Epidermal melanocyte (primary cell): ENCODE measurements around the gene KRTAP16-1.
"Not testable (repeated sequence)": the region's sequence is repeated elsewhere in the genome, so short reads cannot be mapped to it uniquely, and the experiment has no call there.

Experiments
- DNase-seq: peaks from one replicate; pipeline ENCODE4 v3.0.0; 2011; ENCODE audit warnings: low spot score; ENCODE audit not compliant: insufficient read length

KRTAP16-1 gene

GRCh38 chr17:41301916-41302901 is 6.9 kb downstream of the KRTAP16-1 start, which contains the start of gene KRTAP29-1:
Gene KRTAP29-1 (minus strand): TSS chr17:41302851. CDS start chr17:41302851, 0 bp downstream.
- no peak for DNase-seq

DNA sequence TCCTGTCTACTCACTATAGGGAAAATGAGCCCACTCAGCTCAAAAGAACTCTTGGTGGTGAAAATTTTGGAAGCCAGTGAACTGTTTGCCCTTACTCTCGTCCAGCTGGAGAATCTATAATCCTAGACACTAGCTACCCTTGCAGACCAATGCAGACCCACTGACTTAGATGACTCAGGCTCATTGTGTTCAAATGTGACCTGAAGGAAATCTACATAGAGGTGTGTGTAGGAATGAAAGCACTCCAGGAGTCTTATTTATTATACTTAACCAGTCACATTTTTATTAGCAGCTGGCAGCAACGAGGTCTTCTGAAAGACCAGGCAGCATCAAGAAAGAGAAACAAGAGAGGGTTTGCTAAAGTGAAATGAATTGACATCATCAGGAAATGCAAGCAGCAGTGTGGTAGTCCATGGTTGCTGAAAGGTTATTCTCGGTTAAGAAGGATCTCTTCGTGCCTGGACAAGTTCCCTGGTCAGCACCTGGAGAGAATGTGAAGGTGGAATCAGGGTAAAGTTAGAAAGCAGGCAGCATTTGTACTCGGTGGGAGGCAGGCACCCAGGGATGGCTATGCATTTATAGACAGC is 7.8 kb downstream of the KRTAP16-1 start:
- no peak for DNase-seq

DNA sequence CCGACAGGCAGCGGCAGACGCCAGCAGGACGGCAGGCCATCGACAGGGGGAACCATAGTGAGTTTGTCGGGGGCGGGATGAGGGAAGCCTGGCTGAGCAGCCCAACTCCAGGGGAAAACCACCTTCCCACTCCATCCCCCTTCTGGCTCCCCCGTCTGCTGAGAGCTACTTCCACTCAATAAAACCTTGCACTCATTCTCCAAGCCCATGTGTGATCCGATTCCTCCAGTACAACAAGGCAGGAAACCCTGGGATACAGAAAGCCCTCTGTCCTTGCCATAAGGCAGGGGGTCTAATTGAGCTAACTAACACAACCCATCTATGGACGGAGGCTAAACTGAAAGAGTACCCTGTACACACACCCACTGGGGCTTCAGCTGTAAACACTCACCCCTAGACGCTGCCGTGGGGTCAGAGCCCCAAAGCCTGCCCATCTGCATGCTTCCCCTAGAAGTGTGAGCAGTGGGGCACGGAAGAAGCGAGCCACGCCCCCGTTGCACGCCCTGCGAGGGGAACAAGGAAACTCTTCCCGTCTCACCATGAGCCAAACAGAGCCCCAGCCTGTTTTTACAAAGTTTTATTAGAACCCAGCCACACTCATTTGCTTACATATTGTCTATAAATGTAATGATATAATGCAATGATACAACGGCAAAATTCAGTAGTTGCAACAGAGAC is 10.5 kb downstream of the KRTAP16-1 start:
- no peak for DNase-seq

GRCh38 chr17:41296846-41297245 is 12.3 kb downstream of the KRTAP16-1 start:
- DNase-seq: no peak

GRCh38 chr17:41294016-41294415 is 15.1 kb downstream of the KRTAP16-1 start:
- DNase-seq: no peak

DNA sequence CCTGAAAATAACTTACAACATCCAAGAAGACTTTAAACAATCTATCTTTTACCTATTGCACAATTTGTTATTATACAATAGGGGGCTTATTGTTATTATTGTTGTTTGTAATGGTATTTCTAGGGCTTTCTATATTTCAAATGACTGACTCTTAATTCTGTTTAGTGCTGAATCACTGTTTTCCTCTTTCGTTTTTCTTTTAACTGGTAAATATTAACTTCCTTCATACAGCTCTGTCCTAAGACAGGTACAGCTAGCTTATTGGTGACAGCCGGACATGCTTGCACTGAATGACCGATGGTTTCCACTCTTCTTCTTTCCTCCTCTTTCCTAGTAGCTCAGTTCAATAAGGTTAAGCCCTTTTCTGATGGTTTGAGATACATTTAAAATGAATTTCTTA is 22.1 kb downstream of the KRTAP16-1 start:
- no peak for DNase-seq

GRCh38 chr17:41284546-41284945 is 24.6 kb downstream of the KRTAP16-1 start:
- DNase-seq: no peak

GRCh38 chr17:41284043-41284442 is 25.1 kb downstream of the KRTAP16-1 start:
- peak; percentile 31 for DNase-seq

GRCh38 chr17:41278176-41278955 is 30.7 kb downstream of the KRTAP16-1 start:
- DNase-seq: no peak

DNA sequence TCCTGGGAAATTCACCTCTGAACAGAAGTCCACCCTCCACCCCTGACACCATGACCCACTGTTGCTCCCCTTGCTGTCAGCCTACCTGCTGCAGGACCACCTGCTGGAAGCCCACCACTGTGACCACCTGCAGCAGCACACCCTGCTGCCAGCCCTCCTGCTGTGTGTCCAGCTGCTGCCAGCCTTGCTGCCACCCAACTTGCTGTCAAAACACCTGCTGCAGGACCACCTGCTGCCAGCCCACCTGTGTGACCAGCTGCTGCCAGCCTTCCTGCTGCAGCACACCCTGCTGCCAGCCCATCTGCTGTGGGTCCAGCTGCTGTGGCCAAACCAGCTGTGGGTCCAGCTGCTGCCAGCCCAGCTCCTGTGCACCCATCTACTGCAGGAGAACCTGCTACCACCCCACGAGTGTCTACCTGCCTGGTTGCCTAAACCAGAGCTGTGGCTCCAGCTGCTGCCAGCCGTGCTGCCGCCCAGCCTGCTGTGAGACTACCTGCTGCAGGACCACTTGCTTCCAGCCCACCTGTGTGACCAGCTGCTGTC is 33.4 kb downstream of the KRTAP16-1 start, which contains the start of gene KRTAP9-7:
Gene KRTAP9-7 (plus strand): TSS at position 51 of the 543 bp plus-strand sequence. CDS start 0 bp downstream, at position 51.
- not testable (repeated sequence) for DNase-seq

GRCh38 chr17:41271858-41272257 is 37.3 kb downstream of the KRTAP16-1 start:
- no peak for DNase-seq

DNA sequence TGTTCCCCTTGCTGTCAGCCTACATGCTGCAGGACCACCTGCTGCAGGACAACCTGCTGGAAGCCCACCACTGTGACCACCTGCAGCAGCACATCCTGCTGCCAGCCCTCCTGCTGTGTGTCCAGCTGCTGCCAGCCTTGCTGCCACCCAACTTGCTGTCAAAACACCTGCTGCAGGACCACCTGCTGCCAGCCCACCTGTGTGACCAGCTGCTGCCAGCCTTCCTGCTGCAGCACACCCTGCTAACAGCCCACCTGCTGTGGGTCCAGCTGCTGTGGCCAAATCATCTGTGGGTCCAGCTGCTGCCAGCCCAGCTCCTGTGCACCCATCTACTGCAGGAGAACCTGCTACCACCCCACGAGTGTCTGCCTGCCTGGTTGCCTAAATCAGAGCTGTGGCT is 37.8 kb downstream of the KRTAP16-1 start:
- not testable (repeated sequence) for DNase-seq

DNA sequence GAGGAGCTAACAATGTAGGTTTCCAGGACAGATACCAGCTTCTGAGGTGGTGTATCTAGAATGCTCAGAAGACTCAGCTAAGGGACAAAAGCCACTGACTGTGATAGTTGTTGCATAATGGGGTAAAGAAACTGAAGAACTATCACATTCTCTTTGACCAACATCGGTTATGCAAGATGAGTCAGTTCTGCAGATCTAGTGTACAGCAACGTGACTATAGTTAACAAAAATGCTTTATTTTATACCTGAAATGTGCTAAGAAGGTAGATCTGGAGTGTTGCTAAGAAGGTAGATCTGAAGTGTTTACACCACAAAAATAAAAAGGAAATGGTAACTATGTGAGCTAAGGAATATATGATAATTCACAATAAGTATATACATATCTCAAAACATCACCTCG is 41.4 kb downstream of the KRTAP16-1 start:
- DNase-seq: no peak

- DNase-seq: no peak
Measured at GRCh38 chr17:41265078-41265477, 44.0 kb downstream of the KRTAP16-1 start, which contains the start of gene KRTAP9-6. Gene KRTAP9-6 (plus strand): TSS chr17:41265378. CDS start chr17:41265378, 0 bp downstream.

DNA sequence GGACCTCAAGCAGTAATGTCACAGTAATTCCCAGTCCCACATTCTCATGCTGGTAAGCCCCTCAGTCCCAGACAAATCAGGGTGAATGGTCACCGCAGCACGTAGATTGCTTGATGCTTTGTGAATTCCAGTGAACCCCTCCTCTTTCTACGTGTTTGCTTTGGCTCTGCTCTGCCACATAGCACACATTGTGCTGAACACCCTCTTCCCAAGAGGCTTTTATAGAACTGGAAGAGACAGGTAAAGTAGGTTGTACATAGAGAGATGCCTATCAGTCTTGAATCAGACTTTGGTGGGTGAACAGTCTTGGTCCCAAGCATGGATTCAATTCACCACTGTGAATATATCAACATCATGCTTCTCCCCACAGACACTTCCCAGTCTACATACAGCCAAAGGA is 44.5 kb downstream of the KRTAP16-1 start:
- DNase-seq: no peak

GRCh38 chr17:41263212-41263611 is 45.9 kb downstream of the KRTAP16-1 start:
- DNase-seq: no peak

GRCh38 chr17:41258406-41258805 is 50.7 kb downstream of the KRTAP16-1 start:
- DNase-seq: no peak
